ENCODE results near the gene CELF2.
"Not testable (repeated sequence)": the region's sequence is repeated elsewhere in the genome, so short reads cannot be mapped to it uniquely, and the experiment has no call there.

Gene CELF2

DNA sequence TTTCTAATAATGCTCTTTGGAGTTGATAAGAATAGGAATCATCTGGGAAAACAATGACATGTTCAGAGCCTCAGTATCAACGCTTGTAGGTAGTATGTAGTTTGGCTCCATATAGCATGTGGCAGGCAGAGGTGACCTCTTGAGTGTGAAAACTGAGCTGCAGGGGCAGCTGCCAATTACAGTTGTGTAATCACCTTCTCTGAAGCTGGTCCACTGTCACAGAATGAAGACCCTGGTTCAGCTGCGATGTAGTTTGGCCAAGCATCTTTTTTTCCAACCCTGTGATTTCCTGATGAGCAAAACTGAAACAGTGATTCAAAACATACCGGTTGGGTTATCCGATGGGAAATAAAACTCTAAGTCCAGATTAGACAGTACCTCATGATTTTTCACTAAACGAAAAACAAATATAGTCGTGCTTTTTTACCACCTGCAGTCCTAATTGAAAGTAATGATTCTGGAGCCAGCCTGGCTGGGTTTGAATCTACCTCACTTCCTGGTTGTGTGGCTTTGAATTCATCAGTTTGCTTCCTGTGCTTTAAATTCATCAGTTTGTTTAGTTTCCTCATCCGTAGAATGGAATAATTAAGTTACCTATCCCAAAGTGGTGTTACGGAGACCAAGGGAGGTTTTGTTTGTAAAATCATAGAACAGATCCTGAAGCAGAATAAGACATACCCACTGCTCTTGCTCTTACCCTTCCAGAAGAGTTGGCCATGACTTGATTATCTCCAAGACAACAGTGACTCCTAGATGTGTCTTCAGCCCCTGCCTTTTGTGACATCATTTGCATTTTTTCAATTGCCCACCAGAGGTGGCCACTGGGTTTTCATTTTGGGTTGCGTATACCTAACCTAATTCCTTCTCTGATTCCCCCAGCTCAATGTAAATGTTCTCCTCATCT is 87.4 kb downstream of the CELF2 start:
- DNase-seq = no peak

DNA sequence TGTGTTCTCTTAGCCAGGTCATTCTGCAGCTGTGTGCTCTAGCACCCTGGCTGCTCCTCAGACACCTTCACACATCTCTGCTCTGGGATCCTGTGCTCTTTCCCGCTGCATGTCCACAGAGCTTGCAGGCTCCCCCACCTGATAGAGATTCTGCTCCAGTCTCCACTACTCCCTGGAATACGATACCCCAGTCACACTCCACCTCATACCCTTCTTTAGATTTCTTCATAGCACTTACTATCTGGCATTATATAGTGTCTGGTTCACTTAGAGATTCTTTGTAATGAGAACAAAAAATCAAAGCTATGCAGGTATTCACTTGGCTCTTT is 88.0 kb downstream of the CELF2 start:
- no peak for DNase-seq

DNA sequence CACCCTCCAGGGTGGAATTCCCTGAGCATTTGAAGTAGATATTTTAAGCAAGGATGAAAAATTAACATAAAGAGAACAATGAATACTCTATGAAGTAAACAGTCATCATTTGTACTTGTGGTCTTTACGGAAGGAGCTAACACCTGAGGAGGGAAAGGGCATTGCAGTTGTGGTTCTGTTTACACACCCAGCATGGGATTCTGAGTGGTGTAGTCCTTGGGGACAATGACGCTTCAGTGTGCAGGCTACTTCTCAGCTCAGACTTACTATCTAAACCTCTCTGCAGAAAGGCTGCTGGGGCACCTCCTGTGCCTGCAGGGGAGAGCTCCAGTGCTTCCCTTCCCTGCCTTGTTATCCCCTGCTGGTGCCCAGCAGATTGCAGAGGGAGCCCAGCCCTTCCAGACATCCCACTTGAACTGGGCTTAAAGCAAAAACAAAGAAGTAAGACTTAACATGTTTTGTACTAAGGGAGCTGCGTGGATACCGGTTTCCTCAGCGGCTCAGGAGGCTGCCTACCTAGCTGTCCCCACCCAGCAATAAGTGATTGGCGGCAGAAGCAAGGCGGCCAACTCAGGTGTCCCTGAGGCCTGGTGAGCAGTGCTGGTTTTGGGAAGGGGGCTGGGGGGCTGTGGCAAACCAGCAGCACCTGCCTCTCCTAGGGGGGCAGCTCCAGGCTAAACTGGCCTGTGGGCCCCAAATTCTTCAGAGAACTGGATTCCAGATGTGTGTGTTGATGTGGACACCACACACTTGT is 89.1 kb downstream of the CELF2 start:
- no peak for DNase-seq

DNA sequence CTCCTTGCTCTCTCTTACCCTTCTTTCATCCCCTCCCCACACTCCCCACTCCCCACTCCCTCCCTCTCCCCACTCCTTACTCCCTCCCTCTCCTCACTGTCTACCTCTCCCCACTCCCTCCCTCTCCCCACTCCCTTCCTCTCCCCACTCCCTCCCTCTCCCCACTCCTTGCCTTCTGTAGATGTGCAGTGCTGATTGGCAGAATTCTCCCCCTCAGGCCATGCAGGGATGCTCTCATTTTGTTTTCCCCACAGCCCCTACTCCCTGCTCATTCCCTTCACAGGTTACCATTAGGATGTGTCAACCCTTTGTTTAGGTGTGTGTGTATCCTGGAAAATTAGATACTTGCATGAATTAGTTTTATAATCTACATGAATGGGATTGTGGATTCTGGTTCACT is 90.3 kb downstream of the CELF2 start:
- DNase-seq = no peak

DNA sequence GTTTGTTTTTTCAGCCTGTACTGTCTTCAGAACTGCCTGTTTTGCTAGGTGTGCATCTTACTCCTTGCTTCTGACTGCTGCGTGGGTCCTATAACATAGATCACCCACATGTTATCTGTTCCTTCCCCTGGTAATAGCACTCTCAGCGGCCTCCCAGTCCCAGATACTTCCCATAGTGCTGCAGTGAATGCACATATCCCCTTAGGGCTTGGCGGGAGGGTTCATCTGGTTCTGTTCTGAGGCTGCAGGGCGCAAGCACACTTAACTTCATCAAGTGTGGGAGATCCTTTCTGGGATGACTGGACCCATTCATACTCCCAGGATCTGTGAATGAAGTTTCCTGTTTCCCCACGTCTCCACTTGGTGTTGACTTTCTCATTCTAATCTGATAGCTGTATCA is 90.7 kb downstream of the CELF2 start:
- DNase-seq = no peak

DNA sequence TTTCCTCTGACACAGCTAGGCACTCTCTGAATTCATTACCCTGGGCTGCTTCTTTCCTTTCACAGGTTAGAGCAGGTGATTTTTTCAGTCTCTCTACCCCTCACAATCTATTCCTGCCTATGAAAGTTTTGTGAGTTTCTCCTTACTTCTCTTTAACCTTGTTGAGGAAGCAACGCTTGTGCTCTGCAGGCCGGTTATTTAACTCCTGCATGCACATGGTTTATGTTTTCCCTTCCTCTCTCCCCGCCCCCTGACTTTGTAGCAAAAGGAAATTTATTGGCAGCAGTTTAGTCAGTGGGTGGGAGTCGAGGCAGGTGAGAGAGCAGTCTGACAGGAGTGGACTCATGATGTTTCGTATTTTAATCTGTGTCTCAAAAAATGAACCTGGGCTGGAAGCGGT is 91.9 kb downstream of the CELF2 start:
- no peak for DNase-seq

DNA sequence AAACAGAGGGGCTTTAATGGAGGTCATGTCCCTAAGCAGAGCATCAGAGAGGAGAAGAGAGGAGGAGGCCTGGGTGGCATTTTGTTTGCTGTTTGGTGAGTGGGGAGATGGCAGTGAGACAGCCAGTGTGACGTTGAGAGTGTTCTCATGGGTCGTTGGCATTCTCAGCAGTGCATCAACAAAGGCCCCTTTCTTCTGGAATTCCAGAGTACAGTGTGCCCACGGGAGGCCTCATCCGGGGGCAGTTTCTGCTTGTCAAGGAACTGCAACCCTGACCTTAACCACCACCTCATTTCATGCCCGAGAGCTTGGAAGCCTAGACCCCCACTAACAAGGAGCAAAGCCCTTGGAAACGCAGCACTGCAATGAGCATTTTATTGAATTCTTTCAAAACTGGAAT is 92.9 kb downstream of the CELF2 start:
- no peak for DNase-seq

DNA sequence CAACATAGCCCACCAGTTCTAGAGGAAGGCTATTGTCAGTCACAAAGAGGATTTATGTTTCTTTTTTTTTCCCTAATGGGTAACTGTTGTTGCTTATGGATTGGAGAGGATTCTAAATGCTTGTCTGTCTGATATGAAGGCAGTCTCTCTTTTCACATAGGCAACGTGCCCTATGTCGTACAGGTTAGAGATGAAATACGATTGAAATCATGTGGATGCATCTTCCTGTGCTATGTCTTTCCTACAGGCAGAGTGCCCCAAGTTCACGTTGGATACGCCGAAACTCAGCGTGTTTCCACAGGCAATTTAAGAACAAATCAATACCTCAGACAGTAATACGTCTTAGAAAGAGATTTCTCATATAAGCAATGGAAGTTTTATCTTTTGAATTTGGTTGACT is 93.8 kb downstream of the CELF2 start:
- no peak for DNase-seq

- no peak for DNase-seq
Measured at GRCh38 chr10:11112718-11113117, 95.0 kb downstream of the CELF2 start.

- no peak for DNase-seq
Measured at GRCh38 chr10:11113156-11113555, 95.5 kb downstream of the CELF2 start.

DNA sequence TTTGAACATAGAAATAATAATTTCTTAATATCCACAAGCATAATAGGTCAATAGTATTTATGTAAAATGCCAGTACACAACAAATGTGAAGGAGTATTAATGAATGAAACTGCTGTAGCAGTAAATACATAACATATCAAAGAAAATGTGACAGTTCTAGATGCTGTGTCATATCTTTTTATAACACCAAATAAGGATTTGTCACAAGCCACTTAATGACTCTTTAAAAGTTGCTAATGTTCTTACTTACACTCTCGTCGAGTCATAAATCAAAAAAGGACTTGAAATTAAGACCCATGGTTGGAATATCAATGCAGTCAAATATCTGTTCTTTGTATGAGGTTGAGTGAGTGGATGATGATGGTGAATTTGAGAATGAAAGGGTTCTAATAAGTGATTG is 96.6 kb downstream of the CELF2 start:
- no peak for DNase-seq

GRCh38 chr10:11115337-11115736 is 97.7 kb downstream of the CELF2 start:
- no peak for DNase-seq

DNA sequence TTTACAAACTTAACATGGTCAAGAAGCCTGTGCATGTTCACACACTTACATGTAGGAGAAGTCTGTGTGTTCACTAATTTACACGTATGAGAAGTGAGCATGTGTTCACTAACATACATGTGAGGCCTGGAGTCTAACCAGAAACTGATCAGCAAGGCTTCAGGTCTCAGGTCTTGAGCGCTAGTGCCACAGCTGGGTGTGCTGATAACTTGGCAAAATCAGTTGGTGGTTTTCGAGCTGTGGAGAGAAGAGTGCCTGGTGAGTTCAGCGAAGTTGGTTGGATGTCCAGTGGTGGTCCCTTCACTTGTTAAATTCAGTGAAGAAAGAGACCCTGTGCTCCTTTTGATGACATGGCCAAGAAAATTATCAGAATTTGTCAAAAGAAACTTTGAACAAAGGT is 98.7 kb downstream of the CELF2 start:
- no peak for DNase-seq

DNA sequence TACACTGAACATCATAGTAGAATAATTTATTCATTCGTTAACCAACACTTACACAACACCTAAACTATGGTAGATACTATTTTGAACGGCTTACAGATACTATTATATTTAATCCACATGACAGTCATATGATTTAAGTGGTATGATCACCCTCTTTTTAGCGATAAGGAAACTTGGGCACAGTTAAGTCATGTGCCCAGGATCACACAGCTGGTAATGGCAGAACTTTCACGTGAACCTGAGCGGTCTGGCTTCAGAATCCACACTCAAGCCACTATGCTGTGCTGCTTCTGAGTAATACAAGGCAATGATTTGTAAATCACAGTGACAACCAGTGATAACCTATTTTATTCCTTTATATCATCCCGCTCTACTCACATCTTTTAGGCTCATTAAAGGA is 99.1 kb downstream of the CELF2 start:
- DNase-seq = no peak

DNA sequence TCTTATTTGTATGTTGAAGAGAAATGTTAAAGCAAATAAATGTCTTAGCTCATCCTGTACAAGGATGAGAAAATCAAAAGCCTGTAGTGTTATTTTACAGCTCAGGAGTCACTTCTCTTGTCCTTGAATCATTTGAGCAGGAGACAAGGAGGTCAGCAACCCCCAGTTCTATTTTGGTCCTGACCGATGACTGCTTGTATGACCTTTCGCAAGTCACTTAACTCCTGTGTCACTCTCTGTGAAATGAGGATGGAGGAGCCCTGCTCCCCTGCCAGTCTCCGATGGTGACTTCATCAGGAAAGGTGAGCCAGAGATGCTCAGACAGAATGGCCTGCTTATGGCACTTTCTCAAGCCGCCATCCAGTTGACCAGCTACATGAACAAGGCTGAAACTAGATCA is 101.0 kb downstream of the CELF2 start:
- DNase-seq = no peak

GRCh38 chr10:11119843-11120242 is 102.2 kb downstream of the CELF2 start:
- no peak for DNase-seq

GRCh38 chr10:11120711-11121110 is 103.0 kb downstream of the CELF2 start:
- no peak for DNase-seq

- not testable (repeated sequence) for DNase-seq
Measured at GRCh38 chr10:11123892-11124291, 106.2 kb downstream of the CELF2 start.

- no peak for DNase-seq
Measured at GRCh38 chr10:11125004-11125403, 107.3 kb downstream of the CELF2 start.

- not testable (repeated sequence) for DNase-seq
Measured at GRCh38 chr10:11127017-11127416, 109.3 kb downstream of the CELF2 start.

GRCh38 chr10:11131112-11131639 is 113.5 kb downstream of the CELF2 start:
- DNase-seq = no peak

- DNase-seq = no peak
Measured at GRCh38 chr10:11134411-11134810, 116.7 kb downstream of the CELF2 start.

GRCh38 chr10:11135709-11136108 is 118.0 kb downstream of the CELF2 start:
- no peak for DNase-seq

All from 8988T (cell line).